NCI-H82 treated with DMSO at 0.1 percent for 48 hours (cell line): ENCODE results near the gene MRM3.
"Not testable (repeated sequence)": the region's sequence is repeated elsewhere in the genome, so short reads cannot be mapped to it uniquely, and the experiment has no call there.

ENCODE experiments used
- DNase-seq: peaks from one replicate; lab custom pipeline; 2025; ENCODE audit not compliant: unreplicated experiment; lab: John Stamatoyannopoulos, UW

The MRM3 gene

DNA sequence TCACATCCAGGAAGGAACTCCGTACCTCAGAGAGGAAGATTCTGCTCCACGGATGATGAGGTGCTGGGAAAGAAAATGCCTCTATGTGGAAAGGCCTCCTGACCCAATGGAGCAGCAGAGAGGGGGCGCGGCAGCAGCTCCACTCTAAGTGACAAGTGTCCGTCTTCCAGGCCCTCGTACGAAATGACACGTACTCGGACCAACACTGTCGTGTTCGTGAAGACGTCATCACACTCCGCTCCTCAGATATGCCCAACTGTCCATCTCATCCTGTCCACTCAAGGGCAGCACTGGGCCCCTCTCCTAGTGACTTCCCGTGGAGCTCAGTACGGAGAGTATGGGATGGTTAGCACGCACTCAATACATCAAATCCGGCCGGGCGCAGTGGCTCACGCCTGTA, 32.2 kb downstream of the MRM3 start:
- no peak for DNase-seq

DNA sequence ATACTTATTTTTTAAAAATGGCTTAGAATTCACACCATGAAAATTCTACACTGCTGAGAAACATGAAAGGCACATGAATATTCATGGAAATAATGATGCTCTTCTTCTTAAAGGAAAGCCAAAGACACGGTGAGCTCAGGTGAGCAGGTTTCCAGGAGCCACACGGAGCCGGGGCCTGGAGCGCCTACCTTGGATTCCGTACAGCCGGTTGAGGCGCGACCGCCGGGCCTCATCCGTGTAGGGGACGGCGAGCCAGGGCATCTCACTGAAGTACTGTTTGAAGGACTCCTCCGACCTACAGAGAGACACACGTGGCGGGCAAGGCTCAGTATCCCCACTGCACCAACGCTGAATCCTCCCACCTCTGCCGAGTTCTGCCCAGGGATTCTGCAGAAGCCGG, 37.1 kb downstream of the MRM3 start:
- no peak for DNase-seq

DNA sequence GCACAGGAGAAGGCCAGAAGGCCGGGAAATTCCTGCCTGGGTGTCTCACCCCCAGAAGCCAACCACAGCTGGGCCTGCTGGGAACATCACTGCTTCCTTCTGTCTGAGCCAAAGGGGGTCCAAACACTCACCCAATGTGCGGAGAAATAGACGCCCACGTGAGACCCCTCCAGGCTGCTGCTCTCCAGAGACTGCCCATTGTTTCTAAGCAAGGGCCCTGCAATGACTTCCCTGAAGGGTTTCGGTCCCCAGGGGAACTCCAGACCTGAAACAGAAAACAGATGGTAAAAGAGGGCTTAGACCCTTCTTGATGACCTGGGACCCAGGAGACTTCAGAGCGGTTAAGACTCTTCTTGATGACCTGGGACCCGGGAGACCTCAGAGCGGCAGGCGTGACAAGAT, 41.3 kb downstream of the MRM3 start:
- peak; percentile 79 for DNase-seq

DNA sequence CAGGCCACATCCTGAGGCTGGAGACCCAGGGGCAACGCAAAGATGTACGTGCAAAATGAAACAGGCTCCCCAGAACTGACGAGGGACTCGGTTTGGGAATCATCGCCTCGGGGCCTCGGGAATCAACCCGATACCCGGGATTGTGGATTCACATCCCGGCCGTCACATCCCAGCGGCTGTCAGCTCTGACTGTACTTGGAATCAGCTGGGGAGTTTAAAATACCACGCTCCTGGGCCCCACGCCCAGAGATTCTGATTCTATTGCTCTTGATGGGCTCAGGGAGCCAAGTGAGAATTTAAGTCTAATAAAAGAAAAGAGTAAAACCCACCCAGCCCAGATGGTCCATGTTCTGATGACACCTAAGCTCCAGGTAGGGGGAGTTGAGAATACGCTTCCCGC, 42.2 kb downstream of the MRM3 start:
- no peak for DNase-seq

DNA sequence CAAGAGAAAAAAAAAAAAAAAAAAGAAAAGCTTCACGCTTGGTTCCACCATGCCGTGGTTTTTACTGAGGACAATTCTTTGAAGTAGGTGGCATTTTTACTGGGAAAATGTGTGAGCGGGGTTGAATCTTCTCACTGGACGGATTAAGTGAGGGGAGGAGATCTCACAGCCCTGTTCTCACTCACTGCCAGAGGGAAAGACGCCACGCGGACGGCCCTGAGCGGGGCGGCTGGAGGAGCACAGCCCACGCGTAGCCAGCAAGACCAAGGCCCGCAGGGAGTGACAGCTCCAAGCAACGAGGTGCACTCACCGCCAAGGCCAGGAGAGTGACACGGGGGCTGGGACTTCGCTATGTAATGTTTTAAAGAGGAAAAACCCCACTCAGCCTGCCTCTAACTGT, 43.1 kb downstream of the MRM3 start:
- no peak for DNase-seq

DNA sequence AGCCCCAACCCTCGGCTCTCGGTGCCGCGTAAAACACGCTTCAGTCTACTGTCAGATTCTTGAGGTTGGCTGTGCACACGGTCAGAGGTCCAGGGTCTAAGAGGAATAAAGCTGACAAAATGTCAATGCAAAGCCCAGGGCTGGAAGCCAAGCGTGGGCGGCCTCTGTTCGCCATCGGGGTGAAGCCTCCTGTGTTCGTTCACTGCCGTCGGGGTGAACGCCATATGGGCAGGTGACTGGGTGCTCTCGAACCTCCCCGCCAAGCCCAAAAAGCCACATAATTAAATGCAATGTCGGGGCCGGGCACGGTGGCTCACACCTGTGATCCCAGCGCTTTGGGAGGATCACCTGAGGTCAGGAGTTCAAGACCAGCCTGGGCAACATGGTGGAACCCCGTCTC, 44.6 kb downstream of the MRM3 start:
- no peak for DNase-seq

DNA sequence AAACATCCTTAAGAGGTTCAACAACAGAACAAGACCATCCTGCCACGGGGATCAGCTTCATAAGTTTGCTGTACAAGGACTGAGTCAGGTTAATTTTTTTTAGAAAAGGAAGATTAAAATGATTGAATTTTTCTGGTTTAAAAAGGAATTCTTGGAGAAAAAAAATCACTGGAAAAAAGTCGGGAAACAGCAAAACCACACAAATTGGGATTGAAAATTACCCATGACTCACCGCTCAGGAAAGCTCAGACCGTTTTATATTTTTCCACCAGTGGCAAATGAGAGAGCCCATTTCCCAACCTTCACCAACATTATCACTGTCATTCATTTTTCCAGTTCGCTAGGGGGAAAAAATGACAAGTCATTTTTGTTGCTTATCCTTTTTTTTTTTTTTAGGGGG, 46.6 kb downstream of the MRM3 start:
- no peak for DNase-seq

DNA sequence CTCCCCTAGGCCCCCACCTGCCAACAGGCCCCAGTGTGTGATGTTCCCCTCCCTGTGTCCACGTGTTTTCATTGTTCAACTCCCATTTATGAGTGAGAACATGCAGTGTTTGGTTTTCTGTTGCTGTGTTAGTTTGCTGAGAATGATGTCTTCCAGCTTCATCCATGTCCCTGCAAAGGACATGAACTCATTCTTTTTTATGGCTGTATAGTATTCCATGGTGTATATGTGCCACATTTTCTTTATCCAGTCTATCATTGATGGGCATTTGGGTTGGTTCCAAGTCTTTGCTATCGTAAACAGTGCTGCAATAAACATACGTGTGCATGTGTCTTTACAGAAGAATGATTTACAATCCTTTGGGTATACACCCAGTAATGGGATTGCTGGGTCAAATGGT, 47.5 kb downstream of the MRM3 start:
- DNase-seq: not testable (repeated sequence)

DNA sequence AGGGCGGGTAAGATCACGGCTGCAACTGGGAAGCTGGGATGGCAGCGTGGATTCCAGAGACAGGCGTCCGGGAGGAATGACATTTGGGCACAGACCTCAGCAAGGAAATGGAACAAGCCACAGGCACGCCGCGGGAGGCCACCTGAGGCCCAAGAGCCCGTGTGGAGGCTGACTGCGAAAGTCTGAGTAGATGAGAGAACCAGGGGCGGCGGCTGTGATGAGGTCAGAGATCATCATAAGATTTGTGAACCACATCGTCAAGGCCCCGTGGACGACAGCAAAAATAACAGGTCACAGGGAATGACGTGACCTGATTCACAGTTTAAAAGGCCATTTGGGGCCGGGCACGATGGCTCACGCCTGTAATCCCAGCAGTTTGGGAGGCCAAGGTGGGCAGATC, 48.2 kb downstream of the MRM3 start:
- no peak for DNase-seq

DNA sequence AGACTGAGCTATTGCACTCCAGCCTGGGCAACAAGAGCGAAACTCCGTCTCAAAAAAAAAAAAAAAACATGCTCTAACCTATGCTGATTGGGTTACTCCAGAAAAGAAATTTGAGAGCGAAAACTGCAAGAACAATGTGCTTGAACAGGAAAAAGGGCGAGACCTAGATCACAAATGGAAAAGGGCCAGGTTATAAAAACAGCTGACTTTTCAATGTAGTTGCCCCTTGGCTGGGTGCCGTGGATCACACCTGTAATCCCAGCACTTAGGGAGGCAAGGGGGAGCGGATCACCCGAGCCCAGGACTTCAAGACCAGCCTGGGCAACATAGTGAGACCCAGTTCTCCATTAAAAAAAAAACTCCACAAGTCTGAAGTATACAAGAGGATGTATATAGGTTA, 48.8 kb downstream of the MRM3 start:
- no peak for DNase-seq

DNA sequence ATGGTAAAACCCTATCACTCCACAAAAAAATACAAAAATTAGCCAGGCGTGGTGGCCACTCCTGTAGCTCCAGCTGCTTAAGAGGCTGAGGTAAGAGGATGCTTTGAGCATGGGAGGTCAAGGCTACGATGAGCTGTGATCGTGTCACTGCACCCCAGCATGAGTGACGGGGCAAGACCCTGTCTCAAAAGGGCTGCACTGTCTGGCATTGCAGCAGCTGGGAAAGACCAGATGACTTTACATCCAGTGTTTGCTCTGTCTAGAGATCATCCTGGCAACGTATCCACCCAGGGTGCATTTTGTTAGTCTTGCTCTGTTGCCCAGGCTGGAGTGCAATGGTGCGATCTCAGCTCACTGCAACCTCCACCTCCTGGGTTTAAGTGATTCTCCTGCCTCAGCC, 52.0 kb downstream of the MRM3 start:
- DNase-seq: no peak

DNA sequence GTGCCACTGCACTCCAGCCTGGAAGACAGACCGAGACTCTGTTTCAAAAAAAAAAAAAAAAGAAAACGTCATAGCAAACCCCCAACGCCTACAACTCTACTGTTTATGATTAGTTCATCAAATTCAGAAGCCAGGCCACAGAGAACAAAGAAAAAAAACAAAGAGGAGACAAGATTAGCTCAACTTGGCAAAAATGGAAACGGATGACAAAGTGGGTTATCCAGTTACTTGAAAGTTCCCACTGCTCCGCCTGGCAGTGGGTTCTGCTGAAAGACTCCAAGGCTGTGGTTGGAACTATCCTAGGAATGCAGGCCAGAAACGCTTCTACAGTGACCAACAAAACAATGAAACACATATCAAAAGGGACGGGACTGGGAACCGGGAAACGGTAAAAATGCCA, 53.1 kb downstream of the MRM3 start:
- DNase-seq: no peak

DNA sequence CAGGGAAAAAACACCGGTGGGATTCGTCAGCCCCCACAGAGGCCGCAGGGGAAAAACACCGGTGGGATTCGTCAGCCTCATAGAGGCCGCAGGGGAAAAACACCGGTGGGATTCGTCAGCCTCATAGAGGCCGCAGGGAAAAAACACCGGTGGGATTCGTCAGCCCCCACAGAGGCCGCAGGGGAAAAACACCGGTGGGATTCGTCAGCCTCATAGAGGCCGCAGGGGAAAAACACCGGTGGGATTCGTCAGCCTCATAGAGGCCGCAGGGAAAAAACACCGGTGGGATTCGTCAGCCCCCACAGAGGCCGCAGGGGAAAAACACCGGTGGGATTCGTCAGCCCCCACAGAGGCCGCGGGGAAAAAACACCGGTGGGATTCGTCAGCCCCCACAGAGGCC, 53.6 kb downstream of the MRM3 start:
- not testable (repeated sequence) for DNase-seq

DNA sequence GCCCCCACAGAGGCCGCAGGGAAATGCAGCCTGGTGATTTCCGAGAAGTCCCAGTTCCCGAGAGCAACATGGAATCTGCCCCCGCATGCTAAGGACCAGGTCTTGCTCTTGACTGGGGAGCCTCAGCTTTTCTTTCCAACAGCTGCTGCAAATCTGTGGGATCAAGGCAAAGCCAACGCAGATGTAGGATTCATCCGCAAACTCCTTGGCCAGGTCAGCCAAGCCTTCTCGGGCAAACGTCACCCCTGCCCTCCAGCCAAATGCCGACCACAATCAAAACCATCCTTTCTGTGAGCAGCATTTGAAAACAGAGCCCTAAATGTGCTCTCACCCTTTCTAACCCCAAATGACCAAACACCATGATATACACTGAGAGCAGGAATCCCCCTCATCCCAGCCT, 54.0 kb downstream of the MRM3 start:
- no peak for DNase-seq

DNA sequence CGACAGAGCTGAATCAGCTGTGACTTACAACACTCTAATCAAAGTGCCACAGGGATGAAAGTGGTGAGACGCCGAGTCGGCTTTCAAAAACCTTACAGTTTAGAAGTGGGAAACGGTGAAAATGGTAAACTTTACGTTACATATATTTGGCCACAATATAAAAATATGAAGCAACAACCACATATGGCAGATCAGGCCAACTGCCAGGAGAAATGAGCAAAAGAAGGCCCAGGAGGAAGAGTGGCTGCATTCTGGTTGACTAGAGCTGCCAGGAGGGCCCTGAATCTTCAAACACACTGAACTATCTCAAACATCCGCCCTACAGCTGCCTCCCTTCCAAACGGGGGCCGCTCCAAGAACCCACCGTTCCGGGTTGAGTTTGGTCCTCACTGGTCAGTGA, 56.3 kb downstream of the MRM3 start:
- DNase-seq: no peak

DNA sequence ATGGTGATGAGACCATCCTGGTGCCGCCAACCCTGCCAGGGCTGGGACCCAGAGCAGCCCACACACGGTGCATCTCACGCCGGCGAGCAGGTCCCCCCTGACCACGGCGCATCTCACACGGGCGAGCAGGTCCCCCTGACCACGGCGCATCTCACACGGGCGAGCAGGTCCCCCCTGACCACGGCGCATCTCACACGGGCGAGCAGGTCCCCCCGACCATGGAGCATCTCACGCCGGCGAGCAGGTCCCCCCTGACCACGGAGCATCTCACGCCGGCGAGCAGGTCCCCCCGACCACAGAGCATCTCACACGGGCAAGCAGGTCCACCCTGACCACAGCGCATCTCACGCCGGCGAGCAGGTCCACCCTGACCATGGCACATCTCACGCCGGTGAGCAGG, 59.2 kb downstream of the MRM3 start:
- no peak for DNase-seq
